HG03045 (cell line): ENCODE data around the gene PARP16.
"Not testable (repeated sequence)": the region's sequence is repeated elsewhere in the genome, so short reads cannot be mapped to it uniquely, and the experiment has no call there.

ENCODE experiments used
- ATAC-seq: cut with Tn5 transposase; IDR thresholded peaks from one replicate; pipeline ENCODE4 v1.9.1; 2021; ENCODE audit warnings: mild to moderate bottlenecking, moderate library complexity; ENCODE audit not compliant: unreplicated experiment

Gene PARP16

DNA sequence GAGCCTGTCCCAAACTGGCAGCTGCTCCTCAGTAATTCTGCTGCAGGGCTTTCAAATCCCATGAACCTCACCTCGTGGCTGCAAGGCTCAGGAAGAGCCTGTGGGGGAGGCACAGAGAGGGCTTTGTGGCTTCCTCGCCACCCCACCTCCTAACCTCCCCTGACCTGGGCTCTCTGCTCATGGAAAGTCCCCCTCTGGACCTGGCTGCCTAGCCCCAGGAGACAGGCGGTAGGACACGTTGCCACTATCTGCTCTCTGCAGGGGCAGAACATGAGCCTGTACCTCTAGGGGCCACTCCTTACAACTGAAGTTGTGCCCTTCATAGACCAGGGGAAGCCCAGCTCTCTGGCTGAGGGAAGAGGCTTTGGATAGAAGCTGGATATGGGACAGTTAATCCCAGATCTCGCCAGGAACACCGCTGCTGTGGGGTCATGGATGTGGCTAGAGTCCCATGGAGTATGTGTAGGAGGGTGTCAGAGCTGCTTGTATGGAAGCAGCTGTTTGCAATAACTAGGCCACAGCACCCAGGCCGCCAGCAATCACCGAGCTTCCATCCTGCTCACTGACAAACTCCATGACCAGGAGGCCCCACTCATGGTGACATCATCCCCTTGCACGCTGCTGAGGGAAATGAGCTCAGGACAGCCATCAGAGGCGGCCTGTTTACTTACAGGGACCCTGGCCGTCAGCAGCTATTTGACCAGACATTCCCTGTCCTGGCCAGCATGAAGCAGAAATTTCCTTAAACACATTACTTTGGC lies 41.4 kb downstream of the PARP16 start:
- ATAC-seq, result no peak

DNA sequence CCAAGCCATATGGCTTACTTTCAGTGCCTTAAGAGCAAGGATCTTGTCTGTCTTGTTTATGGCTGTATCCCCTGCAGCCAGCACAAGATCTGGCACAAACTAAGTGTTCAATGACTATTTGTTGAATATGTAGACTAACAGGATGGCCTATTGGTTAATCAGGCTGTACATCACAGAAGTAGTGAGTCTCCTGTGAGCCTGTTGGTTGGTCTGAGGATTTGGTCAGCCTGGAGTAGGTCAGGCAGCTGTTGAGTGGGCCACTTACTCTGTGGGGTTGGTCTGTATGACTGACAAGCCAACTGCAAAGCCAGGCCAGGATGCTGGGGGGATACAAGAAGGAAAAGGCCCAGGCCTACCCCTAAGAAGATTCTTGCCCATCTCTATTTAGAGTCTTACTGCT lies 42.0 kb downstream of the PARP16 start:
- ATAC-seq, result no peak

DNA sequence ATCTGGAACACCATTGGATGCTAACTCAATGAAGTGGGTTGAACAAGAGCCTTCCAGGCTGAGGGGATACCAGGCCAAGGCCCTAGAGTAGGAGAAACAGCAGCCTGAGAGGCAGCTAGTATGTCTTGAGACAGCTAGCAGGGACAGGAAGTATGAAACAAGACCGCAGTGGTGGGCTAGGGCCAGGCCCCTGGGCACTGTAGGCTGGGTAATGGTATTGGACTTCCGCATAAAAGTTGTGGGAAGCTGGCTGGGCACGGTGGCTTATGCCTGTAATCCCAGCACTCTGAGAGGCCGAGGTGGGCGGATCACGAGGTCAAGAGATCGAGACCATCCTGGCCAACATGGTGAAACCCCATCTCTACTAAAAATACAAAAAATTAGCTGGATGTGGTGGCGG lies 50.2 kb downstream of the PARP16 start:
- ATAC-seq, result not testable (repeated sequence)

DNA sequence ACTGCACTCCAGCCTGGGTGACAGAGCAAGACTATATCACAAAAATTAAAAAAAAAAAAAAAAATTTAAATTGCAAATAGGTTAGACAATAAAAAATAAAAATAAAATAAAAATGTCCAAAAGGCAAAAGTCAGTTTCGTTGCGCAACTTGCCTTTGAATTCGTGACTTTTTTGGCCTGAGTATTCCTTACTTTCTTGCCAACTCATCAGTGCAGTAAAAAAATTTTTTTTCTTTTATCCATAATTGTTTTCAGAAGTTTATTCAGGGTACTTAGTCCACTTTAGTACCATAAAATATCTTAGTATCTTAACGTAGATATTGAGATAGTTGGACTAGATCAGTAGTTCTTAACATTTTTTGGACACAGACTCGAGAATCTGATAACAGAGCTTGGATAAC lies 53.0 kb downstream of the PARP16 start:
- no peak for ATAC-seq

DNA sequence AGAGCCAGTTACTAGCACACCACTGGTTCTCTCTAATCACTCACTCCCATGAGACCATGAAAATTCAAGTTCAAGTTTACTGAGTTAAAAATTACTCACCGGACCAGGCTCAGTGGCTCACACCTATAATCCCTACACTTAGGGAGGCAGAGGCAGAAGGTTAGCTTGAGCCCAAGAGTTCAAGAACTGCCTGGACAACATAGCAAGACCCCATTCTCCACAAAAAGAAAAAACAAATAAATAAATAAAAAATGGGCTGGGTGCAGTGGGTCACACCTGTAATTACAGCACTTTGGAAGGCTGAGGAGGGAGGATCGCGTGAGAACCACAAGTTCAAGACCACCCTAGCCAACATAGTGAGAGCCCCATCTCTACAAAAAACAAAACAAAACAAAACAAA lies 54.2 kb downstream of the PARP16 start:
- ATAC-seq, result no peak

DNA sequence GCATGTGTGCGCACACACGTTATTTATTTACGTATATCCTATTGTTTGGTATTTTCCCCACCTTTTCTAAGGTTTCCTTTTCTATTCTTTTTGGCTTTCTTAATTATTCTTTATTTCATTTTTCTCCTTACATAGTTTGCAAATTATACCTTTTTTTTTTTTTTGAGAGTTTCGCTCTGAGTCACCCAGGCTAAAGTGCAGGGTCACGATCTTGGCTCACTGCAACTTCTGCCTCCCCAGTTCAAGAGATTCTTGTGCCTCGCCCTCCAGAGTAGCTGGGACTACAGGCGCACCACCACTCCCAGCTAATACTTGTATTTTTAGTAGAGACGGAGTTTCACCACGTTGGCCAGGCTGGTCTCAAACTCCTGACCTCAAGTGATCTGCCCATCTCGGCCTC lies 55.4 kb downstream of the PARP16 start:
- no peak for ATAC-seq

DNA sequence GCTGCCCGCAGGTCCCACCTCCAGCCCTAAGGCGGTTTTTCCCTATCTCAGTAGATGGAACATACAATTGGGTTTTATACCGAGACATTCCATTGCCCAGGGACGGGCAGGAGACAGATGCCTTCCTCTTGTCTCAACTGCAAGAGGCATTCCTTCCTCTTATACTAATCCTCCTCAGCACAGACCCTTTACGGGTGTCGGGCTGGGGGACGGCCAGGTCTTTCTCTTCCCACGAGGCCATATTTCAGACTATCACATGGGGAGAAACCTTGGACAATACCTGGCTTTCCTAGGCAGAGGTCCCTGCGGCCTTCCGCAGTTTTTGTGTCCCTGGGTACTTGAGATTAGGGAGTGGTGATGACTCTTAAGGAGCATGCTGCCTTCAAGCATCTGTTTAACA lies 59.8 kb downstream of the PARP16 start:
- ATAC-seq, result not testable (repeated sequence)

DNA sequence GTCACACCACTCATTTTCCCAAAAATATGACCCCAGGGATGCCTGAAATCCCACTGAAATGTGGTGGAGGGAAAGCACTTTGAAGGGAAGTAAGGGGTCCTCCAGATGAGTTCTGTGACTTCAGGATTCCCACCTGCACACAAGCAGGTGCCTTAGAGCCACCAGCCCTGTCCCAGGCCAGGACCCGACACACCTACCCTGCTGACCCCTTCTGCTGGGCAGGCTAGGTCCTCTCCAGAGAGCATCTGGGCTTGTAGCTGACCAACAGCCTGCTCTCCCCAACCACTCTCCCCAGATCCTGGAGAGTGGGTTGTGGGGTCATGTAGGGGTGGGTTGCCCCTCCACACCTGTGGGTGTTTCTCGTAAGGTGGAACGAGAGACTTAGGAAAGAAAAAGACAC lies 60.5 kb downstream of the PARP16 start:
- no peak for ATAC-seq

DNA sequence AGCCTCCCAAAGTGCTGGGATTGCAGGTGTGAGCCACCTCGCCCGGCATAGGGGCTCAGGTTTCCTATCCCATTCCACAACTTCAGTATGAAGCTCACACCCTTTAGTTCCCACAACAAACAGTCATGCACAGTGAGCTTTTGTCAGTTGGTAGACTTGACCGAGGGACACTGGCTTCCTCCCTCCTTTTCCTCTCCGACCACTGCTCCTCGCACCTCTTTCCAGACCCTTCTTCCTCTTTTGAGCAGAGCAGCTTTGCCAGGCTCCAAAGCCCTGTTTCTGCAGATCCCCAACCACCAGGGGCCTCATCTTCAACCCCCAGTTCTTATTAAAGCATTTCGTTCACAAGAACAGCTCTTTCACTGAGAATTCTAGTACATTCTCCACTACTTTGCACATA lies 62.7 kb downstream of the PARP16 start:
- ATAC-seq, result no peak

DNA sequence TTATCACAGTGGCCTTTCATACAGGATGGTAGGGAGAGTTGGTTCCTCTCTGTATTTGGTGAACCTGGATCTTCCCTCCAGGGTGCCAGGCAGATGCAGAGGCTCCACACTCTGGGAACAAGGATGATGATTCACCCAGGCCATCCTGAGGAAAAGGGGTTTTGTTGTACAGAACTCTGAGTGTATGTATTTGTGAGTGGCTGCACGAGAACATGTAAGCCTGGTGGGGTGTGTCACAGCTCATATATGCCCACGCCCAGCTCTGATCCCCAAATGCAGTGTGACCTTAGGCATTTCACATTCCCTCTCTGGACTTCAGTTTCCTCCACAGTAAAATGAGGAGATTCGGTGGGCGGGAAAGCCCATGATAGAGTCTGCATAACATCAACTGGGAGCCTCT lies 63.8 kb downstream of the PARP16 start:
- no peak for ATAC-seq

DNA sequence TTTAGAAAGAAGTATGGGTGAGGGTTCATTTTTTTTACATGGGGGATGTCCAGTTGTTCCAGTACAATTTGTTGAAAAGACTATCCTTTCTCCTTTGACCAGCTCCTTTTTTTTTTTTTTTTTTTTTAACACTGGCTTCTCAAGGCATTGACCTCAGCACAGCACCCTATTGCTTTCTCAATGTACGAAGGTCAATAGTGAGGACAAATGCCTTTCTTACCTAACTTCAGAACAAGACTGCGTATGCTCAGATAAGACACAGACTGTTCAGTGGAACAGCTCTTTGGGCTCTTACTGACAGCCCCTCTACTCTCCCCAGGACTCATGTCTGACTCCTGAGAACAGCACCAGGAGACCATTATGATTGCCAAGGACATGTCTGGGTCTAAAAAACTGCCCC lies 65.0 kb downstream of the PARP16 start:
- ATAC-seq, result no peak

DNA sequence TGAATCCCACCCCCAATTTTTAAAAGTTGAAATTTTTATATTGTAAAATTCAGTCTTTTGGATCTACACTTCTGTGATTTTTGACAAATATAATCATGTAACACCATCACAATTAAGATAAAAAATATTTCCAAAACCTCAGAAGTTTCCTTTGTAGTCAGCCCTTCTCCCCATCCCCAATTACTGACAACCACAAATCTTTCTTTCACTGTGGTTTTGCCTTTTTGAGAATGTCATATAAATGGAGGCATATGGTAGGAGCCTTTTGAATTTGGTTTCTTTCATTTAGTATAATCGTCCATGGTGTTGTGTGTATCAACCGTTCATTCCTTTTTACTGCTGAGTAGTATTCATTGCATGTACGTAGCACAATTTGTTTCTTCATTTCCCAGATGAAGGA lies 67.5 kb downstream of the PARP16 start:
- no peak for ATAC-seq

DNA sequence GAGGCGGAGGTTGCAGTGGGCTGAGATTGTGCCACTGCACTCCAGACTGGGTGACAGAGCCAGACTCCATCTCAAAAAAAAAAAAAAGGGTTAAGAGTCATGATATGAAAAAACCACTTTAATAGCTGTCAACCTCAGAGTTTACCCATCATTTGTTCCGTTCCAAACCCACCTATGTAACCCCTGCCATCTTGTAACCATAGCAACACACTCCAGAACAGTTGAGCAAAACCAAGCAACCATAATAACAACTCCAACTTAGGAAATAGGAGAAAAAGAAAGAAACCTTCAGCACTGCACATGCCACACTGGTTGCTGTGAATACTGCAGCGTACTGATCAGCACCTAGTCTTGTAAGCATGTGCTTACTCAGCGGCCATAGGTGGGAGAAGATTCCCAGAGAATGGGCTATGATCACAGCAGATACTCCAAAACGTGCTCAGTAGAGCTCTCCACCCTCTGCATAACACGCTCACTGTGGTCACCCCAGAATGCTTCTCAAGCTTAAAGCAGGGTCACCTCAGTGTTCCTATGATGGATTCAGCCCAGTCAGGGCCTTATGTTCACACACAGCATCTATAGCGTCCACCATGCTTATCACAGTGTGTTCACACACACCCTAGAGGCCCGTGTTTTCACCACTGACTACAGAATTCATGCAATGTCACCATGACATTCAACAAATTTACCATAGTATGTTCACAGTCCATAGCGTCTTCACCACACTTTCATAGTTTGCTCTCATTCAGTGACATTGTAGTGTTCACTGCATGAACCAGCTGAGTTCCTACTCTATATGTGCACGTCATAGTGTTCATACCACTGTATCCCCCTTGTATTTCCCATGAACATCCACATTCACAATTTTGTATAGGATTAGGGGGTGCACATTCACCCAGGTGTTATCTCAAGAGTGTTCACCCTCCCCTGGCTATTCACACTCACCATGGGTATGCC lies 68.9 kb downstream of the PARP16 start:
- ATAC-seq, result no peak

DNA sequence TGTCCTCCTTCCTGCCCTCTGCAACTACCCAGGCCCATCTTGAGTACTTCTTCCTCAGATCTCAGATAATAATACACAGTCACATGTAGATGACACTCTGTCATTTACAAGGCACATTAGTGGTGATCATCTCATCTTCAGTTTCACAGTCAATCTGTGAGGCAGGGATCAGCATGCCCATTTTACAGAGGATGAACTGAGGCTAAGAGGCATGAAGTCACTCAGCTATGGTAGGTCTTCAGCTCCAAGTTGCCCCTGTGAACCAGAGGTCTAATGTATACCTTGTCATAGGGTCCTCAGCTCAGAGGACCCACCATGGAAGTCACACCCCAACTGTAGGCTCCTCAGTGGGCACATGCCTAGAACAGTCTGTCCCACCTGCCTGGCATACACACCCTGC lies 71.2 kb downstream of the PARP16 start:
- no peak for ATAC-seq

DNA sequence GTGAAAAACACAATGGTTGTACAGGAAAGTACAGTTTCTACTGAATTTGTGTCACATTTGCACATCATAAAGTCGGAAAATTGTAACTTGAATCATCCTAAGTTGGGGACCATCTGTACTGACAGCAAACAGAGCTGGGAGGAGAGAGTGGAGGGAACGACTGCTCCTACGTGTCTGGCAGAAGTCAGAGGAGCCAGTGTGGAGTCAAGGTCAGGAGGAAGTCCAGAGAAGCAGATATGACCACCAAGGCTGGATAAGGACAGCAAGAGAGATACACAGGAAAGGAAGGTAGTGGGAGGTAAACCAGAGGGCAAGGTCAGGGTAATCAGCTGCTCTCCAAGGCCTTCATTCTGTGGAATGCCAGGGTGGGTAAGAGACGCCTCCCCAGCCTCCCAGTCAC lies 72.7 kb downstream of the PARP16 start:
- no peak for ATAC-seq

DNA sequence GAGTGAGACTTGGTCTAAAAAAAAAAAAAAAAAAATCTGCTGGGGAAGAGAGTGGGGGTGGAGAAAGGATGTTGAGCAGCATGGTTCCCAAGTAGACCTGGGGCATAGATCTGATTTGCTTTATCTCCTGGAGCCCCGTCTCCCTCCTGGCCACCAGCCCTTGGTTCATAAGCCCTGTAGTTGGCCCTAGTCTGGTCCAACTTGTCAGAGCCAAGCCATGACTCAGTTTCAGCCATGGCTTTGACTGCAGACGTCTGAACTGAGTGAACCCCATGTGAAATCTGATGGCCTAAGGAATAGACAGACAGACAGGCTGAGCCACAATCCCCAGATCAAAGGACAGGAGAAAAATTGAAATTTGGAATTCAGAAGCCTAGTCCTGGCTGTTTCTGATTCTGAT lies 73.4 kb downstream of the PARP16 start:
- no peak for ATAC-seq

DNA sequence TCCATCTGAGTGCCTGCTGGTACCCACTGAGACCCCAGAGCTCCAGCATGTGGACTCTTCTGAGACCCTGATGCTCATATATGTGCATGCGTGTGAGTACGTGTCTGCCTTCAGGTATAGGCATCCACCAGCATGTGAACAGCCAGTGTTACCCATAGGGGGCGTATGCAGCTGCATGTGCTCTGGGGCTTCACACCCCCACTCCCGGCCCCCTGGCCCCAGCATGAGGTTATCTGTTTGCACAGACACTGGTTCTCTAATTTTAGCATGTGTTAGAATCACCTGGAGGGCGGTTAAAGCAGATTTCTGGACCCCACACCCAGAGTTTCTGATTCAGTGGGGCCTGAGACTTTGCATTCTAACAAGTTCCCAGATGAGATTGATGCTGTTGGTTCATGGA lies 74.6 kb downstream of the PARP16 start:
- ATAC-seq, result no peak

DNA sequence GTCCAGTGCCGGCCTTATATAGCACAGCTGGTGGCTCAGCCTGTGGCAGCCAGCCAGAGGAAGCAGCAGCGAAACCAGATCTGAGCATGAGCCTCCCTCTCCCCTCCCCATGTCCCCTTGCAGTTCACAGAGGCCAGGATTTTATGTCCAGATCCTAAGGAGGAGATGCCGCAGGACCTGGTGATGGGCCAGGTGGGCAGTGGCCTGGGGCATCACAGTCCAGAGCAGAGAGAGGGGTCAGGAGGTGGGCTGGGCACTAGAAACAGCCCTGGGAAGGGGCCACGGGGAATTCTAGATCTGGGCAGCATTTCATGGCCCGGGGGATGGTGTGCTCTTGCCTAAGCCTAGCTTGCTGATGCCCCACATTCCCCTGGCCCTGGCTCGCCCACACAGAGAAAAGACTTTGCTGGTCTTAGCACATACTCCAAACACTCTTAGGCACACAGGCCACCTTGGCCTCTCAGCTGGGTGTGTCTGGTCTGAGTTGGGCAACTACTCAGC lies 75.2 kb downstream of the PARP16 start:
- ATAC-seq, result no peak

DNA sequence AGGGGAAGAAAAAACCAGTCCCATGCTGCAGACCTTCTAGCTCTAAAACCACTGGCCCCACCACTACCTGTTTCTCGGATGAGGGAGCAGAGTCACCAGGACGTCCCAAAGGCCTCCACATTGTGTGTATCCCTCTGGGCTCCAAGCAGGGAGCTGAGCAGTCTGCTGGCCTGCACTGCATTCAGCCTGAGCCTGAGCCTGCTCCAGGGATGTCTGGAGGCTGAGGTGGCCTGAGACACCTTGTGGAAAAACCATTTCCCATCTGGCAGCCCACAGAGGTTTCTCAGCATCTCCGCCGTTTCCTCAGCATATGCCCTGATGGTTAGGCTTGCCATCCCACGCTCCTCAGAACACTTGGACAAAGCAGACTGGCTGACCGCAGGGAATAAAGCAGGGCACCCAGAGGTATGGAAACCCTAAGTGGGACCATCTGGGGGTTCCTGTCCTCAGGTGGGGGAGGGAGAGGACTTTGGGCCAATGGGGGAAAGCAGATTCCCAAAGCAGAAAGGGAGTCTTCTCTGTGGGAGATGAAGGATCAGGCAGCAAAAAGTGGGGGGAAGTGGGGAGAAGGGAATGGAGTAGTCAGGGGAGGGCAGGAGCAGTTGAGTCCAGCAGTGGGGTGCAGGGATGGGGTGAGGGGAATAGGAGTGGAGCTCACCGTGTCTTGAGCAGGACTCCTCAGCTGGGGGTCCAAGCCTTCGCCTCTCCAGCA lies 75.8 kb downstream of the PARP16 start, which contains the start of gene CILP:
Gene CILP (minus strand): TSS at position 704 of the 712 bp plus-strand sequence. CDS start 1,718 bp downstream, outside the sequence.
- no peak for ATAC-seq

DNA sequence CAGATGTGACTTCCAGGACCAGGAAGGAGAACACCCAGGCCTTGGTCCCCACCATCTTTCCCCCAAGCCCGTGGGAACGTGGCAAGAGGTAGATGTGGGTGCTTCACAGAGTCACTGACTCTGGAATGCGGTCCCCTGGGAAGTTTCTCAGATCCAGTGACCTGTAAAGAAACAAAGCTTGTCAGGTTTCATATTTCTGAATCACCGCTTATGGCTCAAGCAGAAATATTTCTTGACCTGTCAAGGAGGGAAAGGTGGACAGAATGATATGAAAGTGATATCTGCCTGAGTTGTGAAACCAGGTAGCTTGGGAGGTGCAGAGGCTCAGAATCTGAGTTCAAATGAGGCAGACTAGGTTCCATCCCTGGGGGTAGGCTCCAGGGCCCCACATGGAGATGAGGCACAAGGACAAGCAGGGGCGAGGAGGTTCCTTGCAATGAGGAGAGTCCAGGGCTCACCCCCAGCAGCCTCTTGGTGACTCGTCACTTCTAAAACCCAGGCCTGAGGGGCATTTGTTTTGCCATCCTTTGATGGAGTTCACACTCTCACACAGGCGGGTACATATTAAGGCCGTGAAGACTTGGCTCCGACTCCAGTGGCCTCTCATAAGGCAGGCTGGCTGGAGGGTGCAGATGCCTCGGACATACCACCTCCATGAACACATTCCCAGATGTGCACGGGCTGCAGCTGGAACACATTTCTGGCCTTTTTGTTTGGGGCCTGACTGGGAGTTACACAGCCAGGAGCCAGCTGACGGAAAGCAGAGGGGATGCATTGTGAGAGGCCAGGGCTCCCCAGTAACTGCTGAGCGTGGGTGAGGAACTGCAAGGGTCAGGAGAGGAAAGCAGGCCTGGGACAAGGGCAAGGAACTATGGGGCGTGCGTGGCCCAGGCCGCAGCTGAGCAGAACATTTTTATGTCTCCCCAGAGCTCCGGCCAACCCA lies 76.7 kb downstream of the PARP16 start:
- ATAC-seq, result no peak
